ENCODE results near the gene HIBCH. TPM values are rescaled to one million over a fixed set of nuclear protein-coding genes. Genes with fewer than 3 reads are reported as not detected.

HIBCH gene
- total and polyA plus RNA-seq, 9 of the 15 experiments (the other 6 are each of a cell fraction or from before 2014, with no cell fraction given), result 17.0 to 65.4 (median 28.3) TPM

DNA sequence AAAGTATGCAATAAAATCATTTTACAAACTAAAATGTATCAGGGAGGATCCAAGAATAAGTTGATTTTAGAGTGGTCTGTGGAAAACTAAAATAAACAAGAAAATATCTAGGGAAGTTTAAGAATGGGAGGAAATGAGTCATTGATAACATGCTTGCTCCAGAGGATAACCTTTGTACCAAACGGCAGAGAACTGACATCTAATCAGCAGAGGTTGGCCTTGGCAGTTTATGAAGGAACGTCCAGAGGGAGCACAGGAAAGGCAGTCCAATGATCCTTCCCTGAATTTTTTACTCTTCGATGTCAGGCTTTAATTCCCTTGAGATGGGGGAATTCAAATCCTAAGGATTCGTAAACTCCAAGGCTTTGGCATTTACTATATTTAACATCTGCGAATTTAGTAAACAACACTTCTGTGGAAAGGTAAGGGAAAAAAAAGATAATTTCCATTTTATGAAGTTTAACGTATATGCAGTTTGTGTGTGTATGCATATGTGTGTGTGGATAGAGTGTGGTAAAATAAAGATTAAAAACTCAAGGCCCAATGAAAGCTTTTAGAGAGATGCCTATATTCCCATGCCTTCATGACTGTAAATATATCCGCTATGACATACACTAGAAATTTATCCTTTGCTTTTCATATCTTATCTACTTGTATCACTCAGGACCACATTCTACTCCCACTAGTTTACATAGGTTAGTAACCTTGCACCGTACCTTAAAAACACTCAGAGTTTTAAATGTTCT is 15.0 kb upstream of the HIBCH start (continued):
- TF ChIP-seq JUND (IDR thresholded peaks at IDR 0.05; ENCODE audit: borderline replicate concordance, low read depth, low read length) (peak; percentile 94), JUND (tag; IDR thresholded peaks at IDR 0.05; ENCODE audit: borderline replicate concordance, low read depth, low read length) (peak; percentile 88; the same call in 1 of the 3 replicates), CXXC5 (CRISPR knock-in tag; IDR thresholded peaks at IDR 0.05) (0 out of 2 replicates have a peak, but pooled peaks have one; percentile 17), RBFOX2 (IDR thresholded peaks at IDR 0.05; ENCODE audit: low read depth, low read length) (peak; percentile 49), BRD9 (IDR thresholded peaks at IDR 0.05; ENCODE audit: low read depth, partially characterized antibody) (peak; percentile 53), ATF2 (CRISPR knock-in tag; IDR thresholded peaks at IDR 0.05) (no peak), ZC3H8 (IDR thresholded peaks at IDR 0.05) (no peak), CHD2 (IDR thresholded peaks at IDR 0.05; ENCODE audit: low read depth, low read length) (no peak), FOXK2 (conservative IDR thresholded peaks at IDR 0.05 in 1 of 2, IDR thresholded peaks at IDR 0.05 in 1 of 2; ENCODE audit: low read depth in 2 of 2) (peak in 1 of 2 experiments; percentile 45; a peak in 1 of 4 replicates), C11orf30 (IDR thresholded peaks at IDR 0.05; ENCODE audit: low read depth) (no peak), MAFF (IDR thresholded peaks at IDR 0.05; ENCODE audit: low read length) (no peak), TCF3 (CRISPR knock-in tag; IDR thresholded peaks at IDR 0.05) (peak; percentile 36), RCOR1 (IDR thresholded peaks at IDR 0.05; ENCODE audit: borderline replicate concordance in 1 of 2, low read depth in 2 of 2, low read length in 2 of 2) (peak in 1 of 2 experiments; percentile 32; a peak in 1 of 4 replicates), POLR2A (conservative IDR thresholded peaks at IDR 0.05) (peak; percentile 41; the same call in 1 of the 2 replicates), JUN (IDR thresholded peaks at IDR 0.05; ENCODE audit: borderline replicate concordance, low read depth, low read length) (peak; percentile 40; the same call in 1 of the 2 replicates), JUN (CRISPR knock-in tag; IDR thresholded peaks at IDR 0.05; ENCODE audit: borderline replicate concordance) (no peak), ADNP (tag; IDR thresholded peaks at IDR 0.05) (no peak), POLR2AphosphoS5 (IDR thresholded peaks at IDR 0.05; ENCODE audit: control insufficient read depth, insufficient read depth, low read depth, low read length) (peak; percentile 28; the same call in 1 of the 2 replicates)
- TF ChIP-seq, protein P1, sequence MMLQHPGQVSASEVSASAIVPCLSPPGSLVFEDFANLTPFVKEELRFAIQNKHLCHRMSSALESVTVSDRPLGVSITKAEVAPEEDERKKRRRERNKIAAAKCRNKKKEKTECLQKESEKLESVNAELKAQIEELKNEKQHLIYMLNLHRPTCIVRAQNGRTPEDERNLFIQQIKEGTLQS (IDR thresholded peaks at IDR 0.05), result peak; percentile 78
- TF ChIP-seq, protein P1 (CRISPR knock-in tag; conservative IDR thresholded peaks at IDR 0.05), result no peak
- TF ChIP-seq, protein P2, sequence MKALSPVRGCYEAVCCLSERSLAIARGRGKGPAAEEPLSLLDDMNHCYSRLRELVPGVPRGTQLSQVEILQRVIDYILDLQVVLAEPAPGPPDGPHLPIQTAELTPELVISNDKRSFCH (CRISPR knock-in tag; IDR thresholded peaks at IDR 0.05), result no peak
- TF ChIP-seq, protein P2 (tag; IDR thresholded peaks at IDR 0.05), result 0 out of 2 replicates have a peak, but pooled peaks have one; percentile 34

All from K562 (cell line).